Upper lobe of left lung (tissue), 4 donors: ENCODE data around the gene THBS3.

ENCODE experiments used
- CTCF ChIP-seq, 6 experiments: fragments of 450-650 bp in 4 of 6; fragments of 200-600 bp in 2 of 6; sonication (generic) in 2 of 6; IDR thresholded peaks; one replicate each; pipeline ENCODE4 v1.5.1; 2016 to 2019; ENCODE audit warnings: antibody characterized with exemption in 6 of 6
- EP300 ChIP-seq, 4 donors: sonication (generic); formaldehyde crosslinking; IDR thresholded peaks; one replicate each; pipeline ENCODE4 v1.5.1; 2017; ENCODE audit warnings: antibody characterized with exemption in 4 of 4, control low read depth in 2 of 4
- POLR2A ChIP-seq, 4 donors: fragments of 450-650 bp; IDR thresholded peaks; one replicate each; pipeline ENCODE4 v1.5.1; 2016 to 2017; ENCODE audit warnings: antibody characterized with exemption in 4 of 4, mild to moderate bottlenecking in 2 of 4
- POLR2AphosphoS5 ChIP-seq, 2 donors: sonication (generic); formaldehyde crosslinking; IDR thresholded peaks; one replicate each; pipeline ENCODE4 v1.5.1; 2017; ENCODE audit warnings: antibody characterized with exemption in 2 of 2

GRCh38 chr1:155192346-155193274 lies 15.1 kb downstream of the THBS3 start:
- TF ChIP-seq POLR2A (IDR thresholded peaks at IDR 0.05), result peak in 2 of 4 donors; percentile 74 to 85
- no peak for TF ChIP-seq CTCF (IDR thresholded peaks at IDR 0.05)
- TF ChIP-seq POLR2AphosphoS5 (IDR thresholded peaks at IDR 0.05), result peak; percentile 64 to 70
- peak in 1 of 4 donors; percentile 41 for TF ChIP-seq EP300 (IDR thresholded peaks at IDR 0.05)
